ENCODE measurements around the gene ARID4B.

GRCh38 chr1:235239851-235240250 lies 88.1 kb downstream of the ARID4B start:
- TF ChIP-seq CTCF (conservative IDR thresholded peaks at IDR 0.05; ENCODE audit: low read length) (no peak), EZH2phosphoT487 (IDR thresholded peaks at IDR 0.05; ENCODE audit: borderline replicate concordance, low read depth, low read length) (no peak)
